ENCODE data around the gene PARD3. TPM values are rescaled to one million over a fixed set of nuclear protein-coding genes. Genes with fewer than 3 reads are reported as not detected.
A peak's percentile ranks its signal among the peaks of the same experiment; 100 is the strongest.
"Not testable (repeated sequence)": the region's sequence is repeated elsewhere in the genome, so short reads cannot be mapped to it uniquely, and the experiment has no call there.

The PARD3 gene
- total and polyA plus RNA-seq, 2 donors (not counting 1 experiment from before 2014, with no cell fraction given), result 24.0 to 46.4 TPM

- H3K36me3 ChIP-seq (ENCODE audit: control insufficient read depth, insufficient read depth, low read length); H3K9me3 ChIP-seq (ENCODE audit: control insufficient read depth, insufficient read depth, low read depth, low read length); H3K79me2 ChIP-seq (ENCODE audit: control insufficient read depth, insufficient read depth, low read length); H3K27me3 ChIP-seq (ENCODE audit: control insufficient read depth, insufficient read depth, low read length); H4K20me1 ChIP-seq (ENCODE audit: control insufficient read depth, extremely low read depth, insufficient read depth, low read length); H3K4me1 ChIP-seq (ENCODE audit: control insufficient read depth, extremely low read depth, insufficient read depth, low read length); H3K4me2 ChIP-seq (ENCODE audit: extremely low read depth, insufficient read depth, low read length); H3K27ac ChIP-seq (ENCODE audit: insufficient read depth, low read length); H2AFZ ChIP-seq (ENCODE audit: low read length); H3K4me3 ChIP-seq (replicated peaks in 1 of 4; ENCODE audit: control extremely low read depth in 1 of 4, insufficient read depth in 1 of 4, low read depth in 3 of 4, low read length in 4 of 4); H3K9ac ChIP-seq (ENCODE audit: insufficient read depth, low read length): not testable (repeated sequence)
- peak in 1 of 2 donors; percentile 55 for TF ChIP-seq CTCF (conservative IDR thresholded peaks at IDR 0.05 in 1 of 2, IDR thresholded peaks at IDR 0.05 in 1 of 2; ENCODE audit: low read depth in 1 of 2, low read length in 2 of 2)
- peak in 1 of 2 donors; percentile 55 for DNase-seq (ENCODE audit: low read depth in 2 of 2)
Observed at GRCh38 chr10:34391168-34391567, 423.9 kb downstream of the PARD3 start.

- Histone ChIP-seq H3K9me3 (ENCODE audit: control insufficient read depth, insufficient read depth, low read depth, low read length) (no peaks in the 10 kb centered on the region), H3K4me1 (ENCODE audit: control insufficient read depth, extremely low read depth, insufficient read depth, low read length) (no peaks in the 10 kb centered on the region), H3K36me3 (ENCODE audit: control insufficient read depth, insufficient read depth, low read length) (no peaks in the 10 kb centered on the region), H3K4me2 (ENCODE audit: extremely low read depth, insufficient read depth, low read length) (no peak overlapping the region), H2AFZ (ENCODE audit: low read length) (no peak overlapping the region), H3K27ac (ENCODE audit: insufficient read depth, low read length) (no peak overlapping the region), H3K79me2 (ENCODE audit: control insufficient read depth, insufficient read depth, low read length) (no peaks in the 10 kb centered on the region), H3K4me3 (replicated peaks in 1 of 4; ENCODE audit: control extremely low read depth in 1 of 4, insufficient read depth in 1 of 4, low read depth in 3 of 4, low read length in 4 of 4) (no peak overlapping the region), H3K27me3 (ENCODE audit: control insufficient read depth, insufficient read depth, low read length) (no peaks in the 10 kb centered on the region), H3K9ac (ENCODE audit: insufficient read depth, low read length) (no peak overlapping the region), H4K20me1 (ENCODE audit: control insufficient read depth, extremely low read depth, insufficient read depth, low read length) (no peaks in the 10 kb centered on the region)
- peak; percentile 24 to 45 for DNase-seq (ENCODE audit: low read depth in 2 of 2)
- TF ChIP-seq CTCF (conservative IDR thresholded peaks at IDR 0.05 in 1 of 2, IDR thresholded peaks at IDR 0.05 in 1 of 2; ENCODE audit: low read depth in 1 of 2, low read length in 2 of 2), result no peak
- TF ChIP-seq EZH2 (IDR thresholded peaks at IDR 0.05; ENCODE audit: low read length, missing control alignments), result no peak
Observed at GRCh38 chr10:34389801-34390200, 425.3 kb downstream of the PARD3 start.

GRCh38 chr10:34386921-34387320 lies 428.2 kb downstream of the PARD3 start:
- H3K4me1 ChIP-seq (ENCODE audit: control insufficient read depth, extremely low read depth, insufficient read depth, low read length), result no peaks in the 10 kb centered on the region
- TF ChIP-seq CTCF (conservative IDR thresholded peaks at IDR 0.05 in 1 of 2, IDR thresholded peaks at IDR 0.05 in 1 of 2; ENCODE audit: low read depth in 1 of 2, low read length in 2 of 2), result no peak
- TF ChIP-seq EZH2 (IDR thresholded peaks at IDR 0.05; ENCODE audit: low read length, missing control alignments), result no peak
- H3K4me3 ChIP-seq (replicated peaks in 1 of 4; ENCODE audit: control extremely low read depth in 1 of 4, insufficient read depth in 1 of 4, low read depth in 3 of 4, low read length in 4 of 4), result no peak overlapping the region
- H3K27ac ChIP-seq (ENCODE audit: insufficient read depth, low read length), result no peak overlapping the region
- no peak for DNase-seq (ENCODE audit: low read depth in 2 of 2)
- no peaks in the 10 kb centered on the region for H3K36me3 ChIP-seq (ENCODE audit: control insufficient read depth, insufficient read depth, low read length)
- no peaks in the 10 kb centered on the region for H4K20me1 ChIP-seq (ENCODE audit: control insufficient read depth, extremely low read depth, insufficient read depth, low read length)
- no peaks in the 10 kb centered on the region for H3K79me2 ChIP-seq (ENCODE audit: control insufficient read depth, insufficient read depth, low read length)
- no peak overlapping the region for H2AFZ ChIP-seq (ENCODE audit: low read length)
- H3K9me3 ChIP-seq (ENCODE audit: control insufficient read depth, insufficient read depth, low read depth, low read length), result no peaks in the 10 kb centered on the region
- H3K9ac ChIP-seq (ENCODE audit: insufficient read depth, low read length), result no peak overlapping the region
- no peak overlapping the region for H3K4me2 ChIP-seq (ENCODE audit: extremely low read depth, insufficient read depth, low read length)
- H3K27me3 ChIP-seq (ENCODE audit: control insufficient read depth, insufficient read depth, low read length), result no peaks in the 10 kb centered on the region

Data from fibroblast of lung (primary cell).